GM04504 (cell line): ENCODE data around the gene CREB3L4.
A peak's percentile ranks its signal among the peaks of the same experiment; 100 is the strongest.

ENCODE experiments used
- DNase-seq: peaks from one replicate; pipeline ENCODE4 v3.0.0-alpha.2; 2012; ENCODE audit warnings: low read depth

CREB3L4 gene

GRCh38 chr1:153937331-153937730 lies 30.4 kb upstream of the CREB3L4 start:
- DNase-seq = no peak

DNA sequence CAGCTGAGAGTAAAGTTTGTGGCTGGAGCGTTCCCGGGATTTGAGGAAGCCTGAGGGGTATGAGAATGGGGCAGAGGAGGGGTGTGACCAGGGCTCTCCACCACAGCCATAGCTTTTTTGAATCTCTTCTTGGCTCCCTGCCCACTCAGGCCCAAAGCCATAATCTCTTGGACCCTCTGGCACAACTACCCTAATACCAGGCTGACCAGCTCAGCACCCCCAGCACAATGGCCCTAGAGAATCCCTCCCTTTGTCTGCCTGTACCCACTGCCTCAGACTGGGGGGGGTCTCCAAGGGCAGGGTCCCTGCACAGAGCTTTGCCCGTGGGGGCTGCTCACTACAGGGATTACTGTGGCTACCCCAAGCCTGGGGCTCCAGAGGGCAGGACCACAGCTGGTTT lies 28.7 kb upstream of the CREB3L4 start:
- DNase-seq = no peak

DNA sequence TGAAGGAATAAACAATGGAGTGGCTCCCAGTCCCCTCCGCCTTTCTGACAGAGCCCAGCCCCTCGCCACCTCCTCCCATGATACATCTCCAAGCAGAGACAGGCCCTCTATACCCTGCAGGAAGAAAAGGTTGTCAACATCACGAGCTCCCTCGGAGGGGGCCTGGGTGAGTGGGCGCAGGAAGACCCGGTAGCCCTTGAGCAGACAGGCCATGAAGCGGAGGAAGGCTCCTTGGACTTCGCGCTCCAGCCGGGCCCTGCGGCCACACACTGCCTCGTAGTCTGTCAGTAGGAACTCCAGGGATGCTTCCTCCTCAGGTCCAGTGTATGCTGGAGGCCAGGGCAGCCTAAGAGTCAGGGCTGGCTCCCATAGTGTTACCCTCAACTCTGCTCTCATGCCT lies 28.2 kb upstream of the CREB3L4 start:
- DNase-seq = no peak

GRCh38 chr1:153940756-153941155 lies 26.9 kb upstream of the CREB3L4 start:
- no peak for DNase-seq

GRCh38 chr1:153941826-153942725 lies 25.6 kb upstream of the CREB3L4 start:
- no peak for DNase-seq

- DNase-seq = no peak
Observed at GRCh38 chr1:153942766-153943549, 24.7 kb upstream of the CREB3L4 start.

GRCh38 chr1:153944005-153944826 lies 23.5 kb upstream of the CREB3L4 start:
- no peak for DNase-seq

DNA sequence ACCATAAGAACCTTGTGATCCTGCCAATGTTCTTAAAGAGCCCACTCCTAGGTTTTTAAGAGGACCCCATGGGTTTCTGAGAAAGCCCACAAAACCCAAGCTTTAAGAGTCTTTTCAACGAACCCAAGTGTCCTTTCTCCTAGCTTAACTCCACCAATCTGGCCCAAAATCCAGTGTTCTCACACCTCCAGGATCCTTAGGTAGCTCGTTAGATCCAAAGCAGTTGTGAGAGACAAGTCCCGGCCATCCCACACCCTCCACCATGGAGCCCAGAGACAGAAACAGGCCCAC lies 22.9 kb upstream of the CREB3L4 start:
- no peak for DNase-seq

GRCh38 chr1:153945131-153945794 lies 22.4 kb upstream of the CREB3L4 start:
- DNase-seq = no peak

DNA sequence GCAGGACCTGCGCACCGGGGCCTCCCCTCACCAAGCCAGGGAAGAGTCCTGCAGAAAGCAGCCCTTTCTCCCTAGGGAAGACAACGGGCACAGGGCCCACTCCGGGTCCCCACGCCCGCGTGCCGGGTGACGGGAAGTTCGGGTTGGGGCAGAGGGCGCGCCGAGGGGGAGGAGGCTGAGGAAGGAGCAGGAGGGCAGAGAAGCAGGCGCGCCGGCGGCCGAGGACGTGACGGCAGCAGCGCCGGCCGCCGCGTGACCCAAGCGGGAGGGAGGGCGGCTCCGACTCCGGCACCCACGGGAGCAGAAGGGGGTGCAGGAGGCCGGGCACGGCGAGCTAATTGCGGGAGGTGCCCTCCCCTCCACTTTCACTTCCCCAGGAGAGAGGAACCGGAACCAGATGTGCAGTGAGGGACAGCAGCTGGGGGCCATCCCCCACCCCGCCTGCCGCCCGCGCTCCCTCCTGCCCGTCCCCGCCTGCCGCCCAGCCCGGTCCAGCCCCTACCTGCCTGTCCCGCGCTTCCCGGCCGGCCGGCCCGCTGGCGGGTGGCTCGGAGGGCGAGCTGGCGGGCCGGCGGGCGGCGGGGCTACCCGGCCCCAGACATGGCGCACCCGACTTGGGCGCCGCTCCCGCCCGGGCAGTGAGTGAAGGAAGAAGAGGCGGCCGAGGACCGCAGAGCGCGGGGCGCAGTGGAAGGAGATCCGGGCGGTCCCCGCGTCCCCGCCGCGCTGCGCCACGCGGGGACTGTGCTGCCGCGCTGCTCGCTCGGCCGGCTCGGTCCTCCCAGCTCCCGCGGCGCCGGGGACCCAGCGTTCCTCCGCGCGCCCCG lies 21.7 kb upstream of the CREB3L4 start:
- DNase-seq = no peak

GRCh38 chr1:153946622-153947241 lies 21.0 kb upstream of the CREB3L4 start, which contains the start of gene DENND4B:
Gene DENND4B, minus strand, starts transcription at chr1:153946718. Its CDS starts 2,344 bp downstream, at chr1:153944374.
- no peak for DNase-seq

DNA sequence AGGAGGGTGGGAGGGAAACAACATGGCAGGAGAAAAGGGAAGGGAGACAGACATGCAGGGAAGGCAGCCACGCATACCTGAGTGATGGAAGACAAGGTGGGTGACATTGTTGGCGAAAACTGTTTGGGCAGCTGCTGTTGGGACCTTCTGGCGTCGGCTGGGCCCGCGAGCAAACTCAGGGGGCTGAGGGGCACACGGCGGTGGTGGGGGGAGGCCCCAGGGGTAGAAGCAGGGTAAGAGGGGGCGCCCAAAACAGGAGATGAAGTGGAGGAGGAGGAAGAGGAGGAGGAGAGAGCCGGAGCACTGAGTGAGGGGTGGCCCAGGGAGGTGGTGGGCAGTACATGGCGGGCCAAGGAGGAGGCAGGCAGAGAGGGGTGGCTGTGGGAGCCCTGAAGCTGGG lies 16.5 kb upstream of the CREB3L4 start:
- DNase-seq = no peak

DNA sequence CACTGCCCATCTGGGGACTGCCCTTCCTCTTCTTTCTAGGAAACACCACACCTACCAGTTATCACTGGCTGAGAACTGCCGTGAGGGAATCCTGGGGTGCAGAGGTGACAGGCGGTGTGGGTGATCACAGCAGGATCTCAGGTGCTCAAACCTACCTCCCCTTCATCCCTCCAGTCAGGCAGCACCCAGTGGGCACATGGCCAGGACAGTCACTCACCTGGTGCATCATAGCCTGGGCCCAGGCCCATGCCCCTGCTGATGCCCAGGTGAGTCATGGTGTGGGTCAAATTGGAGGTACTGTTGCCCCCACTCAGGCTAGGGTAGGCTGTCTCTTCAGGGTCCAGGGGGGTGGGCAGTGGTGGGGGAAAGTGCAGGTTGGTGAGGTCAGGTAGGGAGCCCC lies 15.9 kb upstream of the CREB3L4 start:
- no peak for DNase-seq

DNA sequence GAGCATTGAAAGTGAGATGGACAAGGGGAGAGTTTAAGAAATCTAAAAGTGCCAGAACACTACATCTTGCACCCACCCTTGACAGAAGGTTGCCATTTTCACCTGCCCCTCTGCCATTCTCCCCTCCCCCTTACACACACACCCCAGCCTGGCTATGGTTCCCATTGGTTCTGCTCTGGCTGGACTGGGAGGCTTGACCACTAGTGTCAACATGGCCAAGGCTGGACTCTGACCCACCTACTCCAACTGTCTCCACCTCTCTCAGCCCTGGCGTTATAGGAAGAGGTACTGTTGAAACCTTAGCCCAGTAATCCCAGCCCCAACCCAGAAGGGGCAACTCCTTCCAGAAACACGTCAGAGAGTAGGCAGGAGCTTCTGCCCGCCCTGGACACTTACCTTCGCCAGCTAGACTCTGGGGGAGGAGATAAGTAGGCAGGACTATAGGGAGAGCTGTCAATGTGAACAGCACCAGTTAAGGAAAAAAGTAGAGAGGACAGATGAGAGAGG lies 13.8 kb upstream of the CREB3L4 start:
- no peak for DNase-seq

- DNase-seq = no peak
Observed at GRCh38 chr1:153954826-153955225, 12.9 kb upstream of the CREB3L4 start.

- no peak for DNase-seq
Observed at GRCh38 chr1:153956997-153957715, 10.5 kb upstream of the CREB3L4 start.

GRCh38 chr1:153957744-153958110 lies 10.0 kb upstream of the CREB3L4 start:
- no peak for DNase-seq

- peak; percentile 96 for DNase-seq
Observed at GRCh38 chr1:153958111-153958960, 9.4 kb upstream of the CREB3L4 start, which contains the start of gene CRTC2. Gene CRTC2, minus strand, starts transcription at chr1:153958612. Its CDS starts 115 bp downstream, at chr1:153958497.

DNA sequence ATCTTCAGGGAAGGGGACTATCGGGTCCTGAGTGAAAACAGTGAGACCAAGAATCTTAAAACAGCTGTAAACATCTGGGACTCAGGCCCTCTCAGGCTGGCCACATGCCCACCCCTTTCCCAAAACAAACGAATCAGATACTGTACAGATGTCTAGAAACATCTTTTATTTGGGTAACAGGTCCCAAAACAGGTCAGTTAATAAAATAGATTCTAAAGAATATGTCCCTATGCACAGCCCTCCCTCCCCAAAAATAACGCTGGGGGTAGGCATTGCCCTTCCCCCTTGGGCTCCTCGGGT lies 8.8 kb upstream of the CREB3L4 start:
- DNase-seq = no peak
